ENCODE results near the gene MRGPRX4.
"Not testable (repeated sequence)": the region's sequence is repeated elsewhere in the genome, so short reads cannot be mapped to it uniquely, and the experiment has no call there.

The MRGPRX4 gene

GRCh38 chr11:18172666-18173065 lies at the start of gene MRGPRX4:
TSS of gene MRGPRX4 (plus strand) at chr11:18172837. CDS start at chr11:18173257, 420 bp downstream.
- Mint-ChIP-seq H3K27ac (no peak within 1 kb of the TSS), H3K36me3 (ENCODE audit: low read depth) (no peaks in the 10 kb centered on the region), H3K9me3 (no peaks in the 10 kb centered on the region), H3K27me3 (peaks cover 17% of the 10 kb centered on the region), H3K4me1 (no peaks in the 10 kb centered on the region), H3K4me3 (no peak within 1 kb of the TSS)
- no peak for DNase-seq
- ATAC-seq: no peak

- H3K4me3 Mint-ChIP-seq; ATAC-seq; H3K4me1 Mint-ChIP-seq; H3K27ac Mint-ChIP-seq; H3K36me3 Mint-ChIP-seq (ENCODE audit: low read depth); DNase-seq; H3K9me3 Mint-ChIP-seq: not testable (repeated sequence)
- H3K27me3 Mint-ChIP-seq: peaks cover 27% of the 10 kb centered on the region
Measured at GRCh38 chr11:18131115-18131514, 41.5 kb upstream of the MRGPRX4 start.

GRCh38 chr11:18132341-18132740 lies 40.3 kb upstream of the MRGPRX4 start, which contains the start of gene MRGPRX3:
TSS of gene MRGPRX3 (plus strand) at chr11:18132571. CDS start at chr11:18137203, 4,632 bp downstream.
- Mint-ChIP-seq H3K27me3 (peaks cover 24% of the 10 kb centered on the region), H3K4me3 (no peak within 1 kb of the TSS), H3K4me1 (no peaks in the 10 kb centered on the region), H3K9me3 (no peaks in the 10 kb centered on the region), H3K36me3 (ENCODE audit: low read depth) (no peaks in the 10 kb centered on the region), H3K27ac (no peak within 1 kb of the TSS)
- no peak for DNase-seq
- ATAC-seq: no peak

- Mint-ChIP-seq H3K27ac (no peak overlapping the region), H3K4me1 (no peaks in the 10 kb centered on the region), H3K9me3 (no peaks in the 10 kb centered on the region), H3K27me3 (peaks cover 15% of the 10 kb centered on the region), H3K36me3 (ENCODE audit: low read depth) (no peaks in the 10 kb centered on the region), H3K4me3 (no peak overlapping the region)
- no peak for DNase-seq
- ATAC-seq: no peak
Measured at GRCh38 chr11:18135308-18135707, 37.3 kb upstream of the MRGPRX4 start.

- no peaks in the 10 kb centered on the region for H3K36me3 Mint-ChIP-seq (ENCODE audit: low read depth)
- ATAC-seq (no peak), DNase-seq (no peak)
- H3K4me3 Mint-ChIP-seq: no peak overlapping the region
- peaks cover 18% of the 10 kb centered on the region for H3K27me3 Mint-ChIP-seq
- no peaks in the 10 kb centered on the region for H3K4me1 Mint-ChIP-seq
- no peaks in the 10 kb centered on the region for H3K9me3 Mint-ChIP-seq
- H3K27ac Mint-ChIP-seq: no peak overlapping the region
Measured at GRCh38 chr11:18137186-18137800, 35.3 kb upstream of the MRGPRX4 start.

GRCh38 chr11:18140145-18140544 lies 32.5 kb upstream of the MRGPRX4 start:
- no peak overlapping the region for H3K4me3 Mint-ChIP-seq
- no peak for ATAC-seq
- no peak overlapping the region for H3K27ac Mint-ChIP-seq

GRCh38 chr11:18144243-18144642 lies 28.4 kb upstream of the MRGPRX4 start:
- ATAC-seq (no peak), DNase-seq (no peak)
- H3K27ac Mint-ChIP-seq: no peak overlapping the region
- no peaks in the 10 kb centered on the region for H3K9me3 Mint-ChIP-seq
- H3K4me1 Mint-ChIP-seq: peaks cover 2% of the 10 kb centered on the region
- H3K4me3 Mint-ChIP-seq: no peak overlapping the region
- H3K36me3 Mint-ChIP-seq (ENCODE audit: low read depth): no peaks in the 10 kb centered on the region
- H3K27me3 Mint-ChIP-seq: peaks cover 27% of the 10 kb centered on the region

More at GRCh38 chr11:18140145-18140544, 32.5 kb upstream of the MRGPRX4 start:
- H3K9me3 Mint-ChIP-seq: no peaks in the 10 kb centered on the region
- H3K4me1 Mint-ChIP-seq: no peaks in the 10 kb centered on the region
- no peak for DNase-seq
- peaks cover 22% of the 10 kb centered on the region for H3K27me3 Mint-ChIP-seq
- H3K36me3 Mint-ChIP-seq (ENCODE audit: low read depth): no peaks in the 10 kb centered on the region

- Mint-ChIP-seq H3K9me3 (no peaks in the 10 kb centered on the region), H3K4me3 (no peak overlapping the region), H3K27ac (no peak overlapping the region), H3K4me1 (peaks cover 2% of the 10 kb centered on the region), H3K27me3 (peaks cover 25% of the 10 kb centered on the region), H3K36me3 (ENCODE audit: low read depth) (no peaks in the 10 kb centered on the region)
- ATAC-seq (no peak), DNase-seq (no peak)
Measured at GRCh38 chr11:18145025-18145424, 27.6 kb upstream of the MRGPRX4 start.

- Mint-ChIP-seq H3K4me3 (no peak overlapping the region), H3K4me1 (peaks cover 2% of the 10 kb centered on the region), H3K27ac (no peak overlapping the region), H3K27me3 (peaks cover 20% of the 10 kb centered on the region), H3K9me3 (no peaks in the 10 kb centered on the region), H3K36me3 (ENCODE audit: low read depth) (no peaks in the 10 kb centered on the region)
- ATAC-seq (no peak), DNase-seq (no peak)
Measured at GRCh38 chr11:18145837-18146236, 26.8 kb upstream of the MRGPRX4 start.

- no peak overlapping the region for H3K4me3 Mint-ChIP-seq
Measured at GRCh38 chr11:18151581-18151980, 21.1 kb upstream of the MRGPRX4 start.

GRCh38 chr11:18168372-18168771 lies 4.3 kb upstream of the MRGPRX4 start:
- DNase-seq (no peak), ATAC-seq (no peak)
- Mint-ChIP-seq H3K27ac (no peak overlapping the region), H3K4me3 (no peak overlapping the region), H3K9me3 (no peaks in the 10 kb centered on the region), H3K36me3 (ENCODE audit: low read depth) (no peaks in the 10 kb centered on the region), H3K27me3 (peaks cover 14% of the 10 kb centered on the region), H3K4me1 (no peaks in the 10 kb centered on the region)

More at GRCh38 chr11:18151581-18151980, 21.1 kb upstream of the MRGPRX4 start:
- peaks cover 12% of the 10 kb centered on the region for H3K27me3 Mint-ChIP-seq
- H3K4me1 Mint-ChIP-seq: no peaks in the 10 kb centered on the region
- H3K27ac Mint-ChIP-seq: no peak overlapping the region
- peaks cover 2% of the 10 kb centered on the region for H3K9me3 Mint-ChIP-seq
- no peak for ATAC-seq
- H3K36me3 Mint-ChIP-seq (ENCODE audit: low read depth): no peaks in the 10 kb centered on the region
- DNase-seq: no peak

- Mint-ChIP-seq H3K4me1 (no peaks in the 10 kb centered on the region), H3K27ac (no peak overlapping the region), H3K9me3 (no peaks in the 10 kb centered on the region), H3K36me3 (ENCODE audit: low read depth) (no peaks in the 10 kb centered on the region), H3K4me3 (no peak overlapping the region), H3K27me3 (peaks cover 20% of the 10 kb centered on the region)
- ATAC-seq (peak; percentile 54), DNase-seq (peak; percentile 6)
Measured at GRCh38 chr11:18171377-18172000, 1.1 kb upstream of the MRGPRX4 start.

- DNase-seq: no peak
- H3K4me3 Mint-ChIP-seq: no peak overlapping the region
- H3K27me3 Mint-ChIP-seq: peaks cover 17% of the 10 kb centered on the region
- H3K36me3 Mint-ChIP-seq (ENCODE audit: low read depth): no peaks in the 10 kb centered on the region
- no peaks in the 10 kb centered on the region for H3K9me3 Mint-ChIP-seq
- ATAC-seq: no peak
- H3K4me1 Mint-ChIP-seq: no peaks in the 10 kb centered on the region
- no peak overlapping the region for H3K27ac Mint-ChIP-seq
Measured at GRCh38 chr11:18173225-18173866, 709 bp downstream of the MRGPRX4 start.

- Mint-ChIP-seq H3K9me3 (peaks cover 4% of the 10 kb centered on the region), H3K27ac (no peak overlapping the region), H3K4me3 (no peak overlapping the region), H3K27me3 (peaks cover 15% of the 10 kb centered on the region), H3K4me1 (no peaks in the 10 kb centered on the region), H3K36me3 (ENCODE audit: low read depth) (no peaks in the 10 kb centered on the region)
- DNase-seq (no peak), ATAC-seq (no peak)
Measured at GRCh38 chr11:18188796-18189195, 16.2 kb downstream of the MRGPRX4 start.

All from activated naive CD8-positive, alpha-beta T cell treated with anti-CD3 and anti-CD28 coated beads, Interleukin-2, amount 50 U/mL, for 24 hours (primary cell).